DMS79 (cell line): ENCODE results near the gene ZMIZ1.
"Not testable (repeated sequence)": the region's sequence is repeated elsewhere in the genome, so short reads cannot be mapped to it uniquely, and the experiment has no call there.

Experiments
- DNase-seq: peaks from one replicate; lab custom pipeline; 2025; lab: John Stamatoyannopoulos, UW

The ZMIZ1 gene

GRCh38 chr10:79031723-79032122 lies 37.0 kb upstream of the ZMIZ1 start:
- no peak for DNase-seq

DNA sequence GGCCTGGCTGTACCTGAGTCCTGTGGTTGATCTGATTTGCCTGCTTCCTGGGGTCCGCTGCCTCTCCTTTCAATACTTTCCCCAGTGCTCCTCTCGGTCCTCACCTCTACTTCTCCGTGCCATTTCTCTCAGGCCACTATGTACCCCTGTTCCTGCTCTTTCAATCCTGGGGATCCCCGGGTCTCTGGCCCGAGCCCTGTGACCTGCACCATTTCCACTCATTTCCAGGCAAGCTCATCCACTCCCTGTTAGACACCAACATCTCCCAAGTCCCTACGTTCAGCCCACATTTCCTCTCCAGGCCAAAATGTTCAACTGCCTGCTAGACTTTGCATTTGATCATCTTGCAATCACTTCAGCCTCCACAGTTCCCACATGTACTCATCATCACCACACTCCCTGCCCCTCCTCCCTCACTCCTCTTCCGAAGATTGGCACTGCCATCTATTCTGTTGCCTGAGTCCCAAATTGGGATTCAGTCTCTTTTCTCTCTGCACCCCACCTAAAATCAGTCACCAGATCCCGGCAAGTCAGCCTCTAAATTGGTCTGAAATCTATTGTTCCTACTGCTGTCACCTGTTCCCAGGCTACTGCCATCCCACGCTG lies 34.4 kb upstream of the ZMIZ1 start:
- DNase-seq: no peak

DNA sequence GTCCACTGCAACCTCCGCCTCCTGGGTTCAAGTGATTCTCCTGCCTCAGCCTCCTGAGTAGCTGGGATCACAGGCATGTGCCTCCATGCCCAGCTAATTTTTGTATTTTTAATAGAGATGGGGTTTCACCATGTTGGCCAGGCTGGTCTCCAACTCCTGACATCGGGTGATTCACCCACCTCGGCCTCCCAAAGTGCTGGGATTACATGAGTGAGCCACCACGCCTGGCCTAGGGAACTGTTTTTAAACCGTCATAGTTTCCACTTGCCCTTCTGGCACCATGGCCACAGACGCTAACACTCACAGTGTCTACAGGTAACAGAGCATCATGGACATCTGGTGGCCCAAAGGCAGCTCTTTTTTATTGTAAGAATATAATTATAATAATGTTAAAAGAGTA lies 32.4 kb upstream of the ZMIZ1 start:
- not testable (repeated sequence) for DNase-seq

DNA sequence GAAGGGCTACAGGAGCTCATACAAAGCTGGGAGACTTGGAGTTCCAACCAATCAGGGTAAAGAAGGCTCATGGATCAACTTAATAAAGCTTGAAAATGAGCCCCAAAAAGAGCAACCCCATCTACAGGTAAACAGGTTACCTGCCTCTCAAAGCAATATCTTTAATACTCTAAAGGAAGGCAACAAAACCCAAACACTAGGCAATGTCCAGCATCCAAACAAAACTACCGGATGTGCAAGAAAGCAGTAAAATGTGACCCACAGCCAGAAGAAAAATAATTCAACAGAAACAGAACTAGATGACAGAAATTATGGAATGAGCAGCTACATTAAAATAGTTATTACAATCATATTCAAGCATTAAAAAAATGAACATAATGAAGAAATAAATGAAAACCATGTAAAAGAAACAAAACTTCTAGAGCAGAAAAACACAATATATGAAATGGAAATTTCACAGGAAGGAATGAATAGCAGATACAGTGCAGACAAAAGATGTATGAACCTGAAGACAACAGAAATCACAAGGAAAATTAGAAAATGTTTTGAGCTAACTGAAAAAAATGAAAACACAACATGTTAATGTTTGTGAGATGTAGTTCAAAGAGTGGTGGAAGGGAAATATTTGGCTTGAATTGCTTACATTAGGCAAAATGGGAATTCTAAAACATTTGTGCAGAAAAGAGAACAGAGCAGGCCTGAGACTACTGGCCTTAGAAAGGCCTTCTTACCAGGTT lies 30.5 kb upstream of the ZMIZ1 start:
- no peak for DNase-seq

- DNase-seq: peak; percentile 4
Observed at GRCh38 chr10:79038841-79039201, 29.9 kb upstream of the ZMIZ1 start.

GRCh38 chr10:79042639-79043411 lies 25.9 kb upstream of the ZMIZ1 start:
- no peak for DNase-seq

DNA sequence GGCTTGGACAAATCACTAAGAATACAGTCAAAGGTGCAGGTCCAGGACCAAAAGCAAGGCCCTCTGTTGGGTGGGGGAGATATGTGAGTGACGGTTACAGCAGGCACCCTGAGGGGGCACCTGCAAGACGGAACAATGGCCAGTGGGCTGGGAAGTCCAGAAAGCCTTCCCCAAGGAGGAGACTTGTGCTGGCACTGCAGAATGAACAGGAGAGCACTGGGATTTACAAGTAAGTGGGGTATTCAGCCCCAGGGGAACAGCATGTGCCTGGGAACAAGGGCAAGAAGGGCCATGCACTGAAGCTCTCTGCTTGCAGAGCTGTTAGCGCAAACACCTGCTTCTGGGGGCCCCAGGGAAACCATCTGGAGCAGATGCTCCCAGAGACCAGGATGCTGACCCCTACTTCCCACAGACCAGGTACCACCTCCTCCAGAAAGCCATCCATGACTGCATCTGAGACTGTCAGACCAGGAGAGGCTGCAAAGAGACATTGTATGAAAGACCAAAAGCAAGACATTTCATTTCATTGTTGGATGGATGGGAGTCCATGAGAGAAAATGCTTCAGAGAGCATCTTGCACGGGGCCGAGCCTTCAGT lies 24.6 kb upstream of the ZMIZ1 start:
- no peak for DNase-seq

GRCh38 chr10:79044846-79045245 lies 23.9 kb upstream of the ZMIZ1 start:
- no peak for DNase-seq

GRCh38 chr10:79045566-79046175 lies 23.1 kb upstream of the ZMIZ1 start:
- DNase-seq: no peak

DNA sequence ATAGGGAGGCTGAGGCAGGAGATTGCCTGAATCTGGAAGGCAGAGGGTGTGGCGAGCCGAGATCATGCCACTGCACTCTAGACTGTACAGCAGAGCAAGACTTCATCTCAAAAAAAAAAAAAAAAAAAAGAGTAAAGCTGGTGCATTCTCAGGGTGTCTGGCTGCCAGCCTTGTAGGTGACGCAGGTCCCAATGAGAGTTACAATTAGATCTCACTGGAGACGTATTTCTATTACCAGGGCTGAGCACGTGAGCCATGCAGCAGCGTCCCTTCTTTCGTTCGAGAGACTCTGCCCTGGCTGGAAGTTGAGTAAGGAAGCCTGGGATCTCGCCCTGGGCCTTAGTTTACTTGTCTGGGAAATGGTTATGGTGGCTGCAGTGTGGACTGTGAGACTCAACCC lies 22.4 kb upstream of the ZMIZ1 start:
- DNase-seq: no peak

- no peak for DNase-seq
Observed at GRCh38 chr10:79046741-79047583, 21.8 kb upstream of the ZMIZ1 start.

DNA sequence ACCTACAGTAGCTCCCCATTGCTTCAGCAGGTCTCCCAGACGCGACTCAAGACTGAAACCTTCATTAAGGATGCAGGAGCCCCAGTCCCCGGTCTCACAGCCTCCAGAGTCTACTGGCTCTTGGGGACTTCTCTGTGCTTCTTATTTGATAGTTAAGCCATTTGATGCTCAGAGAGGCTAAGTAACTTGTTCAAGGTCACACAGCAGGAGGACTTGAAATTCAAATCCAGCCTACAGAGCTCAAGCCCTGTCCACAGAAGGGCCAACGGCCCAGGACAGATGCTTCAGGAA lies 21.2 kb upstream of the ZMIZ1 start:
- no peak for DNase-seq

DNA sequence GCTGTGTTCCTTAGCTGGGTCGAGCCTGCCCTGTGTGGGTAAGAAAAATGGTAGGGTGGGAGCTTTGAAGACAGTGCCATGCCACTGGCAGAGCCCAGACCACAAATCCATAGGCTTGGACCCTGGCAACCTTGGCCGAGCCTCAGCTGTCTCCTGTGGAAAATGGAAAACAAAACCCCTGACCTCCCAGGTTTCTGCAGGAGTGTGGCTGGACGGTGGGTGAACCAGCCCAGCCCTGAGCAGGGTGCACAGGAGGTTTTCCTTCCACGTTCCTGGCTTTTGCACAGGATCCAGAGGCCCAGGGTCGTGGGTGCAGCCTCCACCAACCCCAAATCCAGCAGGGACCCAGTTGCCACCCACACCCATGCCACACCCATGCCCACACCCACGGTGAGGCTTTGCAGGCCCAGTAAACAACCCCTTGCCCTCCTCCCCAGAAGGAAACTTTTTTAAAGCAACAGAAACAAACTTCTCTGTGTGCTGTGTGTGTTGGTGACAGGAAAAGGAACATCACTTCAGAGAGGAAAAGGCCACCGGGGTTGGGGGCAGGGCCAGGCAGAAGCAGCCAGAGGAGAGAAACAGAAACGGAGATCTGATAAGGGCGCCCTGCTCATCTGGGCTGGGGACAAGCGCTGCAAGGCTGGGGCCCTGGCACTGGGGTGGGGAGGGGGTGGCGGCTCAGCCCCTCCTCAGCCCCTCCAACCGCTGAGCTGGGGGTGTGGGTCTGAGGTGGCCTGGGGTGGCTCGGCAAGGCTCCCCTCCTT lies 20.7 kb upstream of the ZMIZ1 start:
- DNase-seq: no peak

DNA sequence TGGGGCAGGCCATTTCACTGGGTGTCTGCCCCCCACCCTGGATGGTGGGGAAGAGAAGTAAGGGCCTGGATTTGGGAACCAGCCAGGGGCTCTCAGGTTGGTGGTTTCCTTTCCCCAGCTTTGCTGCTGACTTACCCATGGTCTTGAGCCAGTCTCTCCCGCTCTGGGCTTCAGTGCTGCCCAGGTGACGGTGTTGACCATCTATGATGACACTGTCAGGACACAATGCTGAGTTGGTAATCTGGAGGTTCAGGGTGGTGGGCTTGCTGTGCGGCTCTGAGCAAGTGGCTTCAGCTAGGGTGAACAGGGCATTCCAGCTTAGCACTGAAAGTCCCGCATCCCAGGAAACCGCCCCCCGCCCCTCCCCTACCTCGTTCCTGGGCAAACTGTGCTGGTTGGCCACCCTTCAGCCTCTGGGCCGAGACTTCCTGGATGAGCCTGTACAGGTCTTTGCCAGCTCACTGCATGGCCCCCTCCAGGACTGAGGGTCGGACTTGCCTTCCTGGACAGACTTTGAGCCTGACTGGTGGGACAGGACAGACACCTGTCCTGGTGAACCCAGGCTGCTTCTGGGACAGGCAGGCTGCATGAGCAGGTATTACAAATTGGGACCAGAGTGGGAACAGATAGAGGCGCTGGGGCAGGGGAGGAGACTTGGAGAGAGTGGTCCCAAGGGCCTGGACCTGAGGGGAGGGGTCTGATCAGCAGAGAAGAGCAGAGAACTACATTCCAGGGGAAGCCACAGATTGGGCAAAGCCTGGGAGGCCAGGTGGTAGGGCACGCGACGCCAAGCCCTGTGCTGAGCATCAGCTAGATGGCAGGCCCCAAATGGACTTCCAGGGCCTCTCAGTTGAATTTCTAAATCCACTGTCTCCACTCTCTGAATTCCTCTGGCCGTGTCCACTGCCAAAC lies 19.9 kb upstream of the ZMIZ1 start:
- no peak for DNase-seq

DNA sequence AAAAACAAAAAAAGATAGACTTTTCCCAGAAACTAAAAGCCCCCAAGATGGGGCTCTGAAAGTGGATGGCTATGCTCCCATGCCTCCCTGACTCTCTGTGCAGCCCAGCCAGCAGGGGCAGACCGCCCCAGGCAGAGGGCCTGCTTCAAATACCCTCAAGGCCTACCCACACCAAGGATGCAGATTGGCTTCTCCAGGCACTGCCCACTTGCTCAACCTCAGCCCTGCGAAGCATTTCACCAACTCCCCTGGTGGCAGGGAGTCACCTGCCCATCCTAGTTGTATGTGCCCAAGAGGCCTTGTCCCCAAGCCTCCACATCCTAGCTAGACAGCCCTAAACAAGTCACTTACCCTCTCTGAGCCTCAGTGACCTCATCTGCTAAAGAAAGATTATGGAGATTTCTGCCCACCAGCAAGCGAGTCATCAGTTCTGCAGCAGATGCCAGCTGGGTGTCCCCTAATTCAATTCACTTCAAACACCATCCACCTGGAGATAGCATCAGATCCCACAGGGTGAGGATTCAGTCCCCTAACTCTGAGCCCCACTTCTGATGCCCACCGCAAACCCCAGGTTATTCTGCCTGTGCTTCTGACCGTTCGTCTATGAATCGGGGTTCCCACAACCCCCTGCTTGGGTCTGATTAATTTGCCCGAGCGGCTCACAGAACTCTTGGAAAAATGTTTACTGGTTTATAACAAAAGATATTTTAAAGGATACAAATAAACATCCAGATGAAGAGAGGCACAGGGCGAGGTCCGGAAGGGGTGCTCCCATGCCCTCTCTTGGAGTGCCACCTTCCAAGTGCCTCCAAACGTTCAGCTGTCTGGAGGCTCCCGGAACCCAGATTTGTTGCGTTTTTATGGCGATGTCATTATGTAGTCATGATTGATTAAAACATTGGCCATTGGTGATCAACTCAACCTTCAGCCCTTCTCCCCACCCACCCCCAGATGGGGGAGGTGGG lies 18.6 kb upstream of the ZMIZ1 start:
- DNase-seq: no peak

GRCh38 chr10:79050896-79051555 lies 17.7 kb upstream of the ZMIZ1 start:
- no peak for DNase-seq

DNA sequence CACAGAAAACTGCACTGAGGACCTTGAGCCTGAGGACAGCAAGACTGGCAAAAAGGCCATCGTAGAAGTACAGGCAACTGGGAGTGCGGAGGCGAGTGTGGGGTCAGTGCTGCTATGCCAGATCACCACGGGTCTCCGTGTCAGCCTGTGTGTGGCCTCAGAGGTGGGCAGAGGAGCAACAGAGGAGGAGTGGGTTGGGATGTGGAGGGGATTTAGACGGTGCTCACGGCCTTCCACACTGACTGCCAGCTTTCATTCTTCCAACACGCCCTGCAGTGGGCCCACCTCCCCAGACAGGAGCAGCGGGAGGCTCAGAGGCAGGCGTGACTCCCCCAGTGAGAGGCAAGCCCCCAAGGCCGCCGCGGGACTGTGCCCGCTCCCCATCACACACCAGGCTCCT lies 17.0 kb upstream of the ZMIZ1 start:
- DNase-seq: no peak
